Measurements from ENCODE around the gene FUT8.

FUT8 gene

DNA sequence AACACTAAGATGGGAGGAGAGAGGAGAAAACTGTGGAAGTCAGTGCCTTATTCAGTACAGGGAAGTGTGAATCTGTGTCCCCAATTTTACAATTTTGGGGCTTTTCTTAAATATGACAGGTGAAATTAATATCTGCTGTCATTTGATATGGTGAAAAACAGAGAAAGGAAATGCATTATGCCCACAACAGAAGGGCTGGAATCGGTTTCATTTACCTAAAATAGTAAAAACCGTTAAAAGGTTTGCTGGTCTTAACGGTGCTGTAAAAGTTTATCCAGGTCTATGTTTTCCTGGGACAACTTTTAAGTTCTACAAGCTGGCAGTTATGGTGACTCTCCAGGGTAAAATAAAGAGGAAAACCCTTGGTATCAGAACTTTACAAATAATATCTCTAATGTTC, 310.8 kb downstream of the FUT8 start:
- DNase-seq, result no peak

DNA sequence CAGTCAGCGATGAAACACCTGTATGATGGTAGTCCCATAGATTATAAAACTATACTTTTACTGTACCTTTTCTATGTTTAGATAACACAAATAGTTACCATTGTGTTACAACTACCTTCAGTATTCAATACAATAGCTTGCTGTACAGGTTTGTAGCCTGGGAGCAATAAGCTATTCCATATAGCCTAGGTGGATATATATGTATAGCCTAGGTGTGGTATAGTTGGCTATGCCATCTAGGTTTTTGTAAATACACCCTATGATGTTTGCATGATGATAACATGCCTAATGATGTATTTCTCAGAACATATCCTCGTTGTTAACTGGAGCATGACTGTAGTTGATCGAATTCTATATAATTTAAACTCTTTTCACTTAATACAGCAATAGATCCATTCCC, 316.1 kb downstream of the FUT8 start:
- DNase-seq, result no peak

DNA sequence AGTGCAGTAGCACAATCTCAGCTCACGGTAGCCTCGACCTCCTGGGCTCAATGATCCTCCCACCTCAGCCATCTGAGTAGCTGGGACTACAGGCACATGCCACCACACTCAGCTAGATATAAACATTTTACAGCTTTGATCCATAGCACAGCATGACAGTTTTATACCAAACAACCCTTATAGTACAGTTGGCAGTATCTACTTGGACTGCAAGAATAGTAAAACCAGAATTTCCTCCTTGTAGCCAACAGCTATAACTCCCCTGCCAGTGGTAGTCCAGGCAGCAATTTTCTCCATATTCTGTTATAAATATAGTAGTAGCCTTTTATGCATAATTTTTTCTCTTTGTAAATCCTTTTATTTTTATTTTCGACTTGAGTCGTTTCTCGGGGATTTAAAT, 317.0 kb downstream of the FUT8 start:
- no peak for DNase-seq

DNA sequence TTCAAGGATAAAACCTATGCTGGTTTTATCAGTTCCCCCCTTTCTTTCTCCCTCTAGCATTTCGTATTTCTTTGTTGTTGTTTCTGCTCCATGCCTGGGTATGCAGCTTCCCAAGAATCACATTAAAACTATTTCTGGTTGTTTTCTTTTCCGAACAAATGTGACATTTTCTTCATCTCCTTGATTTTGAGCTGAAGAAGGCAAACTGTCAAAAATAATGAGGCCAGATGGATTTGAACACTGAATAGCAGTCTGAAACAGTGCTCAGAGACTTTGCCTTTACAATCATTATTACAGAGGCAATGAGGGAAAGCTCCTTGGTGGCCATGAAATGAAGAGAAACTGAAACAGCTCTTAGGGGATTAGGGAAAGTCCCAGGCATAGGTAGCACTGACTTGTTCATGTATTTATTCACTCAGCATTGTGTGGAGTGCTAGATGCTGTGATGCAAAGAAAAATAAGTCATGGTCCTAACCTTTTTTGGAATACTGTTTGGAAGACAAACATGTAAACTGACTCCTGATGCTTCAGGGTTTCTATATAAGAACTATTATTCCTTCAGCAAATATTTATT, 319.5 kb downstream of the FUT8 start:
- no peak for DNase-seq

DNA sequence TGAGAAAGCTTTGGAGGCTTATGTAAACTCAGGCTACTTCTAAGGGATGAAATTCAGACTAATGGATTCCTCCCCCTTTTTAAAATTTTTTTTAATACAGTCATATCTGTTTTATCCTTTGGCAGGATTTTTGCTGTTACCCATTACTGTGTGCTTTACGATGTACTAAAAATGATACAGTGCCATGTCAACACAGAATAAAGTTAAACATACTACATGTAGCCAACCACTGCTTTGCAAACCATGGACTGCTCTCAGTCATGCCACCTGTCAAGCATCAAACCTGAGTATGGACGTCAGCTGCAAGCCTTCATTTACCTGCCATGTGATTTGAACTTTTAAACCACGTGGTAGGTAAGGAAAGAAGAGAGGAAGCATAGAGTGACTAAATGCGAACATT, 325.8 kb downstream of the FUT8 start:
- no peak for DNase-seq

DNA sequence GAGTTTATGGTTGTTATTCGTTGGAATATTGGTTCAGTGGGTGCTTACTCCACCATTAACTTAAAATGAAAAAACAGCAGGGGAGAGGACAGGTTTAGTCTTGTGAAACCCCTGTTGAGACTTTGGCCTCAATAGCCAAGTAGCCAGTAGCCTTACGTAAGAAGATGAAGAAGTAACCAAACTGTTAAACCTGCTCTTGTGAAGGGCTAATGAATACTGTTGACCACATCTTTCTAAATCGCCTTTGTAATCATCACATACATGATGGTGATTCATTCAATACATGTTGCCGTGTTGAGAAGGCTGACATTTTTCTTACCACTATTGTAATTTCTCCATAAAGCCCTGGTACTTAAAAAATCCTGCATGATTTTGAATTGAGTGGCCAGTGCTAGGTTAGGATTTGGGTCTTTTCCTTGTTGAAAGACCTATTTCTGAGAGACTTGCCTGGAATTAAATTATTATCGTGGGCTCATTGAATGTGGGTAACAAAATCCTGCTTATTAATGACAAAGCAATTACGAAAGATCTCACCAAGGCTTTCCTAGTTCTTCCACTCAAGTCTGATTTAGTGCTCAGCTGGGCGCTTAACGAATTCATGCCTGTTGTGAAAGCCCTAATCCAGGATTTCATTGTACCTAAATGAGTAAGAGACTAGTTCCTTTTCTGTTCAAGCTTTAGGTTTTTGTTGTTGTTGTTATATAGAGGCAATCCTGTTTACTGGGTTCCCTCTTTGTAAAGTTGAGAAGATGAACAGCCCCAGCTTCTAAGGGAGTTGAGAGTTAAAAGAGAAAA, 333.1 kb downstream of the FUT8 start:
- no peak for DNase-seq

DNA sequence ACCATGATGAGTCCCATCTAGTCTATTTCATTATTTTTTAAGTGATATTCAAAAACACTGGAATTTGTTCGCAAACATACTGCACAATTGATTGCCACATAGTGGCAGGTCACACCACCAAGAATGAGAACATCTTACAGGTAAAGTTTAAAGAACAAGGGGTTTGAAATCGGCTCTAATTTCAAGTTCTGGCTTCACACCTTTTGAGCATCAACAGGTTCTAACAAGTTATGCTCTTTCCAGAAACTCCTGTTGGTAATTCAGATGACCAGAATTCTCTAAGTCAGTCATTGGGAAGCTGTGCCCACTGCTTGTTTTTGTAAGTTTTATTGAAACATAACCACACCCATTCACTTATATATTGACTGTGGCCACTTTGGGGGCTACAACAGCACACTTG, 336.3 kb downstream of the FUT8 start:
- DNase-seq, result no peak

DNA sequence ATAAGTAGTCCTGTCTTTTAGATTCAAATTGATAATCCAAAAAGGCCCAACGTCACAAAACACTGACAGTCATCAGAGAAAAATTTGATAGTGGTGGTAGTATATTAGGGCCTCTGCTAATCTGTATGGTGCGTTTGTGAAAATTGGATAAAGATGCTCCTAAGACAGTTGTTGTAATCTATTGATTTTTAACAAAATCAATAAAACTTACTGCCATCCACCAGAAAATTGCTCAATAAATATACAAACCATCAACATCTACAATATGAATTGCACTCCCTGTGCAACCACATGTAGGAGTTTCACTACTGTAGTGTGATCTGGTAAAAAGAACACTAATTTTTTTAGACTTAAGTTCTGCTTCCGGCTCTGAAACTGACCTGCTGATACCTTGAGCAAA, 336.8 kb downstream of the FUT8 start:
- no peak for DNase-seq

DNA sequence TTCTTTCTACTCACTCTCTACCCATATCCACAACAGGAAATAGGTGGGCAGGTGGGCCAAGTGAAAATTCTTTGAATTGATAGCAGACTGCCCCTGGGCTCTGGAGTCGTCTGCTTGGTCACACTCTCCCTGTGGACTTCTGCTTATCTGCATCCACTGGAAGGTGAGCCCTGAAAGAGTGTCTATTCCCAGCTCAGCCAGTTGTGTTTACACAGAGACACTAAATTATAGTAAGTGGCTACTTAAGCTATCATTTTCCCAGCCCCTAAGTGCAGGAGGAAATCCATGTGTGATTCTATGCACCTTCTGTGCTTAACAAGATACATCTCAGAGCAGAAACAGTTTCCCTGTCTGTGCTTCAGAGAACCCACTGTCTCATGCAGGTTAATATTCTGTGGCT, 338.4 kb downstream of the FUT8 start:
- DNase-seq, result peak; percentile 63

DNA sequence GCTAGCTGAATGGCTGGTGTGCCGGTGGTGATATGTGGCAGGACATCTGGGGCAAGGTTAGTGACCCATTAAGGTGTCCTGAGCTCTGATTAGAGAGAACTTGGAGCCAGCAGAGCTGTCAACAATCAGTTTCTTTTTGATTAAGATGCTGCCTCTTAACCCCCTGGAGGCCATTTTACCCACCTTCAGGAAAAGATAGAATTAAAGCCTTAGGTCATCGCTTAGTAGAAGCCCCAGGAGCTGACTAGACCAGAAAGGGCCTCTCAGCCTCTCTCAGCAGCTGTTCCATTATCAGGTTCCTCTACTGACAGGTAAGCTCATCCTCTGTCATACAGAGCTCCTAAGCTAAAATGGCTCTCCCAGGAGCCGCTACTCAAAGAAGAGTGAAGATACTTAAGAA, 339.0 kb downstream of the FUT8 start:
- DNase-seq, result no peak

DNA sequence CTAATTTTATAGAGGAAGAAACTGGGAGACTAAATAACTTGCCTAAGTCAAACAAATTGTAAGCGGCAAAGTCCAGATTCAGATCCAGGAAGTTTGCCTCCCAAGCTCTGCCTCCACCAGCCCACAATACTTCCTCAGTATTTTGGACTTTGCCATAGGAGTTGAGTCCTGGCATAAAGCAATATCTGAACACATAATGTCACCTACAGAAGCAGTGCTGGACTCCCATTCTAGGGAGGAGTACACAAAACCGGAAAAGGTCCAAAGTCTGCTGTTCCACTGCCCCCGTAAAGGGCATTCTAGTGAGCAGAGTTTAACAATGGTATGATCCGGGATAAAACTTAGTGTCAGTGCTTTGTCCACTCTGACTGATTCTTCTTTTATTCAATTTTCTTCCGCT, 340.5 kb downstream of the FUT8 start:
- DNase-seq, result no peak

DNA sequence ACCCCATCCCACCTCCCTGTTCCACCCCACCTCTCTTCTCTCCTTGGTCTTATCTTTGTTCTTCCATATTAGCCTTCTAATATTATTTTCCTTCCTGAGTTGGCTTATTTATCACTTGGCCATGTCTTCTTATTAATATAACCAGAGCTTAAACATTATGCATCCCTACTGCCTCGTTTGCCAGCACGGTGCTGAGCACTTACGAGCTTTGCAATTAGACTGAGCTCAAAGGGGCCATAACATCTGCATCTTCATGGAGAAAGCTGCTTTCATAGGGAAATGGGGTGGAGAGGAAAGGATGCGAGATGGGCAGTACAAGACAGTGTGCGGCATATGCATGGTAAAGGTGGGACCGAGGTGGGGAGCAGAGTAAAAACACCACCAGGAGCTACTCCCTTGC, 342.8 kb downstream of the FUT8 start:
- DNase-seq, result no peak

DNA sequence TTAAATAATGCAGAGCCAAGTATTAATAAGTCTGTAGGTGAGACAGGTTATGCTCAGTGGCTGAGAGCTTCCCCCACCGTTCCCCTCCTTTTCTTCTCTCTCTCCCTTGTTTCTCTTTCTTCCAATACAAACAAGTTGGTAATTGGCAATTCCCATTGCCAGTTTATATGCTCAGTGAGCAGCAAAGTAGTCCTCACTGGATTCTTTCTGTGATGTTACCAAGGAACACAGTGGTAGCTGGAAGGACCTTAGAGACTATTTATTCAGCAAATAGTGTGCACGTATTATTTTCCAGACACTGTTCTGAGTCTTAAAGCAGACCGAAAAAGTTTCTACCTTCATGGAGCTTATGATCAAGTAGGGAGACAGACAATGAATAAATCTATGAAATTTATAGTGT, 344.4 kb downstream of the FUT8 start:
- no peak for DNase-seq

DNA sequence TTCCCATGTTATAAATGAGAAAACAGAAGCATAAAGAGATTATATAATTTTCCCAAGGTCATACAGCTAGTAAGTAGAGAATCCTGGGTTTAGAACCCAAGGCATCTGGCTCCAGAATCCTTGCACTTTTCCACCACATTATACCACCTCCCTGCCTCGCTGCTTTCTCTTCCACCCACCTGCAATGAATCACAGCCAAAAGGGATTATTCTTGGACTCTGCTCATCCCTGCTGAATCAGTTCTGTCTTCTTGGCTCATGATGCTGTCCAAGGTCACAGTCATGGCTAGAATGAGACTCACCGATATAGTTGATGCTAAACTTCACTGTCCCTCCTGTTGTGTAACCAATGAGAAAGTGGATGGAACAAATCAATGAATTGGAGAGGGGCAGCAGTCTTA, 356.6 kb downstream of the FUT8 start:
- DNase-seq, result no peak

DNA sequence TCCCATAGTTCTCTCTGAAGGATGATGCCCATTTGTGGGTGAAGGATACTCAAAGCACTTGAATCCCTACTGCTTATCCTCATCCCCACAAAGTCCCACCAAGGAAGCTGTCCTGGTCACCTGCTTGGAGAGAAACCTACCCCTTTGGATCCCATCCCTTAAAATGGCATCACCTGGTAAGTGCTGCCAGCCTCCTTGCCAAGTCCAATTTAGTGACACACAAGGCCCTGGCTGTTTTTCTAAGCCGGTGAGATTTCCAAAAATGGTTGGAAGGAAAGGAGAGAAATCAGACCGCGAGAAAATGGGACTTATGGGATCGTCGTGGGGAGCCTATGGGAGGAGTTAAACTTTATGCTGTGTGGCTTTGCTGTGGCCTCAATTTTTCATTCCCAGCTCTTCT, 358.2 kb downstream of the FUT8 start:
- DNase-seq, result no peak

DNA sequence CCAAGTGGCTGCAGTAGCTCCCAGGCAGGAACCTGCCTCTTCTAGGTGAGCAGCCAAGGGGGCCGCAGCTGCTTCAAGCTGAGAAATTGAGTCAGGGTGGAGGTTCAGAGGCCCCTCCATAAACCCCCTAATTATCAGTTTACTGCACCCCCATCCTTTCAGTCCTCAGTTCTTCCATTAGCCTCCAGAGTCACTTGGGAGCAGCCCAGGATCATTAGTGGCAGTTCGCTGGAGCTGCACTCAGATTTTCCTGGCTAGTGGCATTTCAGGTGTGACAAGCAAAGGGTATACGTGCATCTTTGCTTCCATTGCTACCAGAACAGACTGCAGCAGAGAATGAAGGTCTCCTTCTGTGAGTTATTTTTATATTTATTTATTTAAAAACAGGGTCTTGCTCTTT, 358.7 kb downstream of the FUT8 start:
- DNase-seq, result no peak

DNA sequence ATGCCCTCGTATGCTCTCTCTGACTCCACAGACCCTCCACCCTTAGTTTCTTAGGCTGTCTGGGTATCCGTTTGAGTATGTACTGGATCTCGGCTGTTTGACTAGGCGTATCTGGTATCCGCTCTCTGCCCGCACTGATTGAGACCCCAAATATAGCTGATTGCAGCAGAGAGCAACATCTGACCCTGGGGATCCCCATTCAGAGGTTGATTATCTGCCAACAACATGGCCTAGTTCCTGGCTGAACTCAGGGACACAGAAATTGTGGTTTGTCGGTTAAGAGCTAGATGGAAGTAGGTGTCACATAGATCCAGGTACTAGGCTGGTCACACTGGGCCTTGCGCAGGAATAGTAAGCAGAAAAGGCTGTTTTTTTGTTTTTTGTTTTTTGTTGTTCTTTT, 359.9 kb downstream of the FUT8 start:
- DNase-seq, result no peak

DNA sequence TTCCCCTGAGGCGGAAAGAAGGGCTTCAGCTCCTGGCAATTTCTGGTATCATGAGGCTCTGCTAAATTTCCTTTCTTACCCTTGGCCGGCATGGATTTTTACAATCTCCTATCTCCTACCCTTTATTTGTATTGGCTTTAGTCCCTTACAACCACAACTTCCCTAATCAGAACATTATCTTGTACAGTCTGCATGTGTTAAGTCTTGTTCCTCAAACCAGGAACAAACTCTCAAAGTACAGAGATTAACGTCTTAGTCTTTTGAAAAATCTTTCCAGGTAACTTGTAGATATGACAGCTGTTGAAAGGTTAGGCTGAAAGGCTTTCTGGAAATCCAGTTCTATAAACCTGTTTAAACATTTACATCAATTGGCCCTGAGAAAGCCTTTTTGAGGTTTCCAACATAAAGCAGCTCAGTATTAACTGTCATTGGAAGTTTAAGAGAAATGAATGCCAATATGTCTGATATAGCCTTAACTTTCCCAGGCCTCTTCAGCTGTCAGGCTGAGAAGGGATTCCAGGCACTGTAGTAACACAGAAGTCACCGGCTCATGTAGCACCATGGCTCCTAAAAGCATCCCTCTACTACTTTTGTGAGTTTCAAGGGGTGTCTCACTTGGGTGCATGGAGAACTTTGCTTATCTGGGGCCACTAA, 360.5 kb downstream of the FUT8 start:
- no peak for DNase-seq

DNA sequence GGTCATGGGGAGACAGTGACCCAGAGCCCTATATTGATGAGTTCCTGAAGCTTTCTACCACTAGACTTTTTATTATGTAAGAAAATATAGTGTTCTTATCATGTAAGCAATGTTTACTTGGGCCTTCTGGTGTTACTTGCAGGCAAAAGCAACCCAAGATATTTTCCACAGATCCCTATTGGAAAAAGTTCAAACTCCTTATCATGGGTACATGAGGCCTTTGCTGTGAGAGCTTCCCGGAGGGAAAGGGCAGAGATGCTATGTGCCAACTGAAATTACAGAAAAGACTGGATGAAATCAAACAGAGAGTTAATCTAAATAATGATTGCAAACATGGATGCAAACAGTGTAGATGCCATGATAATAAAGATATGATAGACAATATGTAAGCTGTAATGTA, 361.5 kb downstream of the FUT8 start:
- no peak for DNase-seq

DNA sequence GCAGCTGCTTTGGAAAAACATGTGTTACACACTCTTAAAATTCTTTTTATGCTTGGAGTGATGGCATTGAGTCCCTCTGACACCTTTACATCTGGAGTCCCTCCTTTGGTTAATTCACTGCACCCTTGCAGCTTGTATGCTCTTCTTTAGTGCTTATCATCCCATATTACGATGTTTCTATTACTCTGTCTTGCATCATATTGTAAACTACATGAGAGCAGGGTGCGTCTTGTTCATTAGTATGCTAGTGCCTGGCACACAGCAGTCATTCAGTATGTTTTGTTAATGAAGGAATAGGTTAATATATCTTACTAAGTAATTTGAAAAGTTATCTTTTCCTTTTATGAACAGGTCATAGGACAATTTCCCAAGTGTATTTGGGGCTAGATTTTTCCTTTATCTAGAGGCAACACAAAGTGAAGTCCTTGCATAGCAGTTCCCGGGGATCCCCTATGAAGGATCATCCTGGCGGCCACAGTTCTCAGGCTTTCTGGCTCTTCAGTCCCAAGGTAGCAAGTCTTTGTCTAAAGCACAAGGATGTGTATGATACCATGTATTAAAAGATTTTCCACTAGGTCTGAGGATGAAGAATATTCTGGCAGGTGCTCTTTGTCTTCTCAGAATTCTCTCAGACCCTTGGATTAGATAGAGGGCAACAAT, 363.8 kb downstream of the FUT8 start:
- no peak for DNase-seq

DNA sequence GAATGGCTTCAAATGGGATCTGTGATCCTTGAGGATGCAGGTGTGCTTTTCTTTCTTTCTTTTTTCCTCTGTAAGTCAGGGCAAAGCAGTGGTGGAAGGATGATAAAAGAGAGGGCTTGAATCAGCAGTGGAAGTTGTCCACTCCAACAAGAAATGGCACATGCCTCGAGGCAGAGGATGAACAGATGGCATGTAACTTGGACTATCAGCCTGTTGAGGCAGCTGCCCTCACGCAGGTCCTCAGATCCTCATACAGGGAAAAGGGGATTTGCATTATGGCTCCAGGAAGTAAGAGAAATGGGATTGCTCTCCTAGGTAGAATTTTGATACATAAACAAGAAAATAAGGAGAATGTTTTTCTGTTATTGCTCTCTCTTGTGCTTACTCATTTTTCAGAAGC, 368.0 kb downstream of the FUT8 start:
- DNase-seq, result no peak

DNA sequence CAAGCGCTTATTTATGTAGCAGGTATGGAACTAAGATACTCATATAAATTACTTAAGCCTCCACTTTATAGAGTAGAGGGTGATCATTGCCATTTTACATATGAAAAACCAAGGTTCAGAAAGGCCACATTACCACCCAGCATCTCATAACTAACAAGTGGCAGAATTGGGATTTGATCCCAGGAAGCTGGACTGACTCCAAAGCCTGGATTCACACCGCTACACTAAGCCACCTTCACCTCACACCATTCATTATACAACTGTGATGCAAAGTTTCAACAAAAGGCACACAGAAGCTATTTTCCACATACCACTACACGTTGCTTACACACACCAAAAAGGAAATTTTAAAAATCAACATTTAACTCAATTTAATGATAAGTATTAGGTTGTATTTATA, 370.6 kb downstream of the FUT8 start:
- no peak for DNase-seq

DNA sequence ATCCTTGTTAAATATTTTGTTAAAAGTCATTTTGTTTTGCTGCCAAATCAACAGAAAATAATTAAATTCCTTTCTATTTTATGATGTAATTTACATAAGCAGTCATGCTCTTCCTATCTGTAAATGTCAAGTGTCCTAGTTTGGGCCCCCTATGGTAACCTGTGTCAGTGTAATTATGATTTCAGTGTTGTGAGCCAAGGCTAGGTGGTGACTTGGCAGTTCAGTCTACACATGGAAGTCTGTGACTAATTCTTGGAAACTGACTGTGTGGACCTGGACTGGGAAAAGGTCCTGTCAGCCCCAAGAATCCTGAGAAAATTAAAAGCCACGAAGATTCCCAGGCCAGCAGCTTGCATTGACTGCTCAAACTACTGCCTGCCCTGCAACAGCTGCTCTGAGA, 371.0 kb downstream of the FUT8 start:
- no peak for DNase-seq

DNA sequence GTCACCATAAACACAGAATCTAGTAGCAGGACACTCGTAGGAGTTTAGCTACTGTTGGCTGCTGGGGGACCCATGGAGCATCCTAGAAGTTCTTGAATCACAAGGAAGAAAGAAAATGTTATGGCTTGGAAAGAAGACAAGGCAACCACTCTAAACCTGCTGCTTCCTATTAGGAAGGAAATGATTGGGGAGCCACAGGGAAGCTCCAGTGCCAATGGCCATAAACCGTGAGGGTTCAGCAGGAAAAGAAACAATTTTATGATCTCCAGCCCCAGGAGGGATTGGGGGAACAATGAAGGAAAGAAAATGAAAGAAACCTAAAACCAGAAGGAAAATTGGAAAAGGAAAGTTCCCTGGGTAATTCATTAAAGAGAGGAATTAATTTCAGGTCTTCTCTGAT, 372.0 kb downstream of the FUT8 start:
- DNase-seq, result no peak
